K562 (cell line): ENCODE data around the gene SMIM35.

Experiments used
- EZH2 ChIP-seq: IDR thresholded peaks from 2 replicates; pipeline ENCODE4 v1.6.1; 2012; ENCODE audit warnings: low read depth, mild to moderate bottlenecking, inconsistent platforms, low read length, borderline replicate concordance
- KDM1A ChIP-seq, 2 experiments: fragments of 450-650 bp; IDR thresholded peaks; 2 replicates each; pipeline ENCODE4 v1.6.1; 2016; ENCODE audit warnings: mild to moderate bottlenecking in 2 of 2
- MAFK ChIP-seq: IDR thresholded peaks from 2 replicates; pipeline ENCODE4 v1.6.1; 2011; ENCODE audit warnings: low read length, improper control_type of control experiment
- POLR2A ChIP-seq: fragments of 450-650 bp; conservative IDR thresholded peaks from 2 replicates; pipeline ENCODE4 v1.6.1; 2016
- RAD21 ChIP-seq, 2 experiments: fragments of 250-450 bp in 1 of 2; fragments of 450-650 bp in 1 of 2; sonication (Bioruptor Pico) in 1 of 2; formaldehyde crosslinking in 1 of 2; IDR thresholded peaks in 1 of 2; conservative IDR thresholded peaks in 1 of 2; 2 replicates each; pipeline versions ENCODE4 v1.4.0 to v1.8.0; 2020 to 2022; ENCODE audit warnings: mild to moderate bottlenecking in 2 of 2, moderate library complexity in 1 of 2
- TF ChIP-seq, protein P1 (sequence below): sonication (generic); formaldehyde crosslinking; IDR thresholded peaks from 2 replicates; pipeline ENCODE4 v1.8.1; 2023; ENCODE audit warnings: mild to moderate bottlenecking, missing genetic modification reagents

- TF ChIP-seq RAD21 (CRISPR knock-in tag; conservative IDR thresholded peaks at IDR 0.05 in 1 of 2, IDR thresholded peaks at IDR 0.05 in 1 of 2), result no peak
- TF ChIP-seq, protein P1, sequence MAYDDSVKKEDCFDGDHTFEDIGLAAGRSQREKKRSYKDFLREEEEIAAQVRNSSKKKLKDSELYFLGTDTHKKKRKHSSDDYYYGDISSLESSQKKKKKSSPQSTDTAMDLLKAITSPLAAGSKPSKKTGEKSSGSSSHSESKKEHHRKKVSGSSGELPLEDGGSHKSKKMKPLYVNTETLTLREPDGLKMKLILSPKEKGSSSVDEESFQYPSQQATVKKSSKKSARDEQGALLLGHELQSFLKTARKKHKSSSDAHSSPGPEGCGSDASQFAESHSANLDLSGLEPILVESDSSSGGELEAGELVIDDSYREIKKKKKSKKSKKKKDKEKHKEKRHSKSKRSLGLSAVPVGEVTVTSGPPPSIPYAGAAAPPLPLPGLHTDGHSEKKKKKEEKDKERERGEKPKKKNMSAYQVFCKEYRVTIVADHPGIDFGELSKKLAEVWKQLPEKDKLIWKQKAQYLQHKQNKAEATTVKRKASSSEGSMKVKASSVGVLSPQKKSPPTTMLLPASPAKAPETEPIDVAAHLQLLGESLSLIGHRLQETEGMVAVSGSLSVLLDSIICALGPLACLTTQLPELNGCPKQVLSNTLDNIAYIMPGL (CRISPR knock-in tag), result no peak
- no peak for TF ChIP-seq EZH2
- no peak for TF ChIP-seq POLR2A
- no peak for TF ChIP-seq KDM1A (IDR thresholded peaks at IDR 0.05)
- TF ChIP-seq MAFK, result no peak
Observed at GRCh38 chr11:118008271-118008911, 78.4 kb downstream of the SMIM35 start.
